ENCODE results near the gene C16orf86. TPM values are rescaled to one million over a fixed set of nuclear protein-coding genes. Genes with fewer than 3 reads are reported as not detected.

The C16orf86 gene
- total RNA-seq, 1 donor from 2014 or later: 1.8 TPM

DNA sequence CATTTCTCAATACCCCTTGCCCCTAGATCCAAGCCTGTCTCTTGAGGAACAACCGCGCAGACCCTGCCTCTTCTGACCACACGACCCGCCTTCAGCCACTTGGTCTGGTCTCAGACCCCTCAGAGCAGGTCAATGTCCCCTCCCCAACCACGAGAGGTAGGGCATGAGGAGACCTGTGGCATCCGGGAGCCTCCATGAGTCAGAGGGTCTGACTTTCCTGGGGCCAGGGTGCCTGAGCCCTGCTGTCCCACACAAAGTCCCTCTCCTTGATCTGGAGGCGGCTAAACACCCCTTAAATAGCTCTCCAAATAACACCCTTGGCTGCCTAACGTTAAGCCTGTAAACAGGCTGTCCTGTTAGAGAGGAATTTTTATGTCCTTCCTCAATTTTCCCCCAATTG, 16.6 kb upstream of the C16orf86 start:
- Mint-ChIP-seq H3K36me3 (ENCODE audit: low read depth, unreplicated experiment) (peaks cover 8% of the 10 kb centered on the region), H3K27me3 (ENCODE audit: unreplicated experiment) (peaks cover 23% of the 10 kb centered on the region), H3K9me3 (ENCODE audit: unreplicated experiment) (no peaks in the 10 kb centered on the region), H3K4me1 (ENCODE audit: unreplicated experiment) (peaks cover 9% of the 10 kb centered on the region), H3K4me3 (ENCODE audit: unreplicated experiment) (peak overlapping the region; percentile 37), H3K27ac (ENCODE audit: unreplicated experiment) (peak overlapping the region; percentile 28)
- TF ChIP-seq, protein P1, sequence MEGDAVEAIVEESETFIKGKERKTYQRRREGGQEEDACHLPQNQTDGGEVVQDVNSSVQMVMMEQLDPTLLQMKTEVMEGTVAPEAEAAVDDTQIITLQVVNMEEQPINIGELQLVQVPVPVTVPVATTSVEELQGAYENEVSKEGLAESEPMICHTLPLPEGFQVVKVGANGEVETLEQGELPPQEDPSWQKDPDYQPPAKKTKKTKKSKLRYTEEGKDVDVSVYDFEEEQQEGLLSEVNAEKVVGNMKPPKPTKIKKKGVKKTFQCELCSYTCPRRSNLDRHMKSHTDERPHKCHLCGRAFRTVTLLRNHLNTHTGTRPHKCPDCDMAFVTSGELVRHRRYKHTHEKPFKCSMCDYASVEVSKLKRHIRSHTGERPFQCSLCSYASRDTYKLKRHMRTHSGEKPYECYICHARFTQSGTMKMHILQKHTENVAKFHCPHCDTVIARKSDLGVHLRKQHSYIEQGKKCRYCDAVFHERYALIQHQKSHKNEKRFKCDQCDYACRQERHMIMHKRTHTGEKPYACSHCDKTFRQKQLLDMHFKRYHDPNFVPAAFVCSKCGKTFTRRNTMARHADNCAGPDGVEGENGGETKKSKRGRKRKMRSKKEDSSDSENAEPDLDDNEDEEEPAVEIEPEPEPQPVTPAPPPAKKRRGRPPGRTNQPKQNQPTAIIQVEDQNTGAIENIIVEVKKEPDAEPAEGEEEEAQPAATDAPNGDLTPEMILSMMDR (IDR thresholded peaks at IDR 0.05; ENCODE audit: unreplicated experiment): no peak
- DNase-seq (ENCODE audit: low spot score): no peak

DNA sequence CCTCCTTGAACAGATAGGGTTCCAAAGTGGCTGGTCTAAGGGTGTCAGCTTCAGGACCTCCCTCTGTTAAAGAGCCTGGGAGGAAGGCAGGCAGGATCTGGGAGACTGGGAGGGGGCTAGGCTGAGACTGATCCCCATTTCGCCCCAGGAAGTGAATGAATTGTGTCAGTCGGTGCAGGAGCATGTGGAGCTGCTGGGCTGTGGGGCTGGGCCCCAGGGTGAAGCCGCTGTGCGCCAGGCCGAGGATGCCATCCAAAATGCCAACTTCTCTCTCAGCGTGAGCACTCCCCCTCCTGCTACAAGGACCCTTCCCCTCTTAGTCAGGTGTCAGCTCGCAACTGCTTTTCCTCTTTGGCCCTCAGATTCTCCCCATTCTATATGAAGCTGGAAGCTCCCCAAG, 15.6 kb upstream of the C16orf86 start:
- Mint-ChIP-seq H3K27me3 (ENCODE audit: unreplicated experiment) (peaks cover 31% of the 10 kb centered on the region), H3K4me1 (ENCODE audit: unreplicated experiment) (peaks cover 9% of the 10 kb centered on the region), H3K9me3 (ENCODE audit: unreplicated experiment) (no peaks in the 10 kb centered on the region), H3K36me3 (ENCODE audit: low read depth, unreplicated experiment) (peaks cover 14% of the 10 kb centered on the region), H3K4me3 (ENCODE audit: unreplicated experiment) (no peak overlapping the region), H3K27ac (ENCODE audit: unreplicated experiment) (no peak overlapping the region)
- no peak for DNase-seq (ENCODE audit: low spot score)
- TF ChIP-seq, protein P1 (IDR thresholded peaks at IDR 0.05; ENCODE audit: unreplicated experiment): no peak

DNA sequence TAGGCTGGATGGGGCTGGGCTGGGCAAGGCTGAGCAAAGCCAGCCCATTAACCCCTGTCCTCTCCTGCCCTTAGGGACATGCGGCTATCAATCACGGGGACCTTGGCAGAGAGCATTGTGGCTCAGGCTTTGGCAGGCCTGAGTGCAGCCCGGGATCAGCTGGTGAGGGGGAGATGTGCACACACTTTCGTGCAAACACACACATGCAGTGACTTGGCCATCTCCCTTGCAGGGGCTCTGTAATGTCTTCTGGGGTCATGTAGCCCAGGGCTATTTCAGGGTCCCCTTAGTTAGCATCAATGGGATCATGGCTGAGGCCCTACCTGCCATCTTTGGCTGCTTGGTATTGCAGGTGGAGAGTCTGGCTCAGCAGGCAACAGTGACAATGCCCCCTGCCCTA, 14.8 kb upstream of the C16orf86 start:
- H3K27me3 Mint-ChIP-seq (ENCODE audit: unreplicated experiment): peaks cover 31% of the 10 kb centered on the region
- TF ChIP-seq, protein P1 (IDR thresholded peaks at IDR 0.05; ENCODE audit: unreplicated experiment): no peak
- H3K36me3 Mint-ChIP-seq (ENCODE audit: low read depth, unreplicated experiment): peaks cover 14% of the 10 kb centered on the region
- H3K9me3 Mint-ChIP-seq (ENCODE audit: unreplicated experiment): no peaks in the 10 kb centered on the region
- H3K4me1 Mint-ChIP-seq (ENCODE audit: unreplicated experiment): peaks cover 9% of the 10 kb centered on the region
- no peak for DNase-seq (ENCODE audit: low spot score)
- H3K4me3 Mint-ChIP-seq (ENCODE audit: unreplicated experiment): peak overlapping the region; percentile 84
- H3K27ac Mint-ChIP-seq (ENCODE audit: unreplicated experiment): no peak overlapping the region

DNA sequence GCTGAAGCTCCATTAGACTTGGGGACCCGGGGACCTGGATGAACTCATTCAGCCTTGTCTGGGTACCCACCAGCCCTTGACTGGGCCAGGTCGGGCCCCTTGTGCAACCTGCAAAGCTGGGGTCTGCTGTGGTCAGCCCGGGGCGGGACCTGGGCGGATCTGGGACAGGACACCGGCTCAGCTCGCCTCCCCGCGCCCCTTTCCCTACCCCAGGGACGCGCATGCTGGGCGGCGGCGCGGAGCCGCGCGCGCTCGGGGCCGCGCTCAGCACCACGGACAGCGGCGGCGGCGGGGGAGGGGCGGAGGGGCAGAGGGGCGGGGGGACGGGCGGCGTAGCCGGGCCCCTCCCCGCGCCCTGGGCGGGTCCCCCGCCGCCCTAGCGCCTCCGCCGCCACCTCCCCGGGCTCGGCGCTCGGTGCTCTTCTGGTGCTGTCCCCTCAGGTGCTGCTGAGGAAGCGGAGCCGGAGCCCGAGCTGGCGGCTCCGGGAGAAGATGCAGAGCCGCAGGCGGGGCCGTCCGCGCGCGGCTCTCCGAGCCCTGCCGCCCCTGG, 14.0 kb upstream of the C16orf86 start:
- Mint-ChIP-seq H3K9me3 (ENCODE audit: unreplicated experiment) (no peaks in the 10 kb centered on the region), H3K4me1 (ENCODE audit: unreplicated experiment) (peaks cover 9% of the 10 kb centered on the region), H3K4me3 (ENCODE audit: unreplicated experiment) (no peak overlapping the region), H3K27me3 (ENCODE audit: unreplicated experiment) (peaks cover 29% of the 10 kb centered on the region), H3K27ac (ENCODE audit: unreplicated experiment) (no peak overlapping the region), H3K36me3 (ENCODE audit: low read depth, unreplicated experiment) (peaks cover 14% of the 10 kb centered on the region)
- no peak for DNase-seq (ENCODE audit: low spot score)
- TF ChIP-seq, protein P1 (IDR thresholded peaks at IDR 0.05; ENCODE audit: unreplicated experiment): no peak

DNA sequence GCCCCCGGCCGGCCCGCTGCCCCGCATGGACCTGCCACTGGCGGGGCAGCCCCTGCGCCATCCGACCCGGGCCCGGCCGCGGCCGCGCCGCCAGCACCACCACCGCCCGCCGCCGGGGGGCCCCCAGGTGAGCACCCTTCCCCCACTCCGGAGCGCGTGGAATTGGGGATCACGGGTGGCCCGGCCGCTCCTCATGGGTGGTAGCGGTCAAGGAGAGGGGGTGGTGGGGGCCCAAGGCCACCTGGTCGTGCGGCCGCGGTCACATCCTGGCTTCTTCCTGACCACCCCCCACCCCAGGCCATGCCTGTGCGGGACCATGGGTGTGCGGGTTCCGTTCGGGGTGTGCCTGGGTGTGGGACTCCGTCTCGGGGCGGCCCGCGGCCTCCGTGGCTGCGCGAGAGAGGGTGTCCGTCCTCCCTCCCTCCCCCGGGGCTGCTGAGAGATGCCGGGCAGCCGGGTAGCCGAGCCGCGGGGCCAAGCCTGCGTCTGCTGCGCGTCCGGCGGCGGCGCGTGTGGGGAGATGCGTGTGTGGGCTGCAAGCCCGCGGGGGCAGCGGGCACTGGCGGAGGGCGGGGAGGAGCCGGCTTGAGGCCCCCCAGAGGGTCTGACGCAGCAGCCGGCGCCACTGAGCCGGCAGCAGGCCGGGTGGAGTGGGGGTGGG, 13.4 kb upstream of the C16orf86 start:
- DNase-seq (ENCODE audit: low spot score): no peak
- no peaks in the 10 kb centered on the region for H3K9me3 Mint-ChIP-seq (ENCODE audit: unreplicated experiment)
- TF ChIP-seq, protein P1 (IDR thresholded peaks at IDR 0.05; ENCODE audit: unreplicated experiment): peak; percentile 60
- peaks cover 14% of the 10 kb centered on the region for H3K36me3 Mint-ChIP-seq (ENCODE audit: low read depth, unreplicated experiment)
- no peak overlapping the region for H3K27ac Mint-ChIP-seq (ENCODE audit: unreplicated experiment)
- H3K4me1 Mint-ChIP-seq (ENCODE audit: unreplicated experiment): peaks cover 9% of the 10 kb centered on the region
- no peak overlapping the region for H3K4me3 Mint-ChIP-seq (ENCODE audit: unreplicated experiment)
- peaks cover 29% of the 10 kb centered on the region for H3K27me3 Mint-ChIP-seq (ENCODE audit: unreplicated experiment)

Data from endothelial cell (in vitro differentiated cells).